Neural cell (in vitro differentiated cells): Measurements from ENCODE around the gene CCDC191. TPM values are rescaled to one million over a fixed set of nuclear protein-coding genes. Genes with fewer than 3 reads are reported as not detected.

Source experiments
- H2AFZ ChIP-seq: fragments of 200-600, 300-800 bp; sonication (generic), shearing (Covaris generic); 2 replicates; pipeline ENCODE4 v1.6.0; 2014; ENCODE audit warnings: low read depth, mild to moderate bottlenecking, antibody characterized with exemption, low read length, moderate library complexity
- H3F3A ChIP-seq: fragments of 200-600 bp; shearing (Covaris generic); 2 replicates; pipeline ENCODE4 v1.6.1; 2016; ENCODE audit warnings: mild to moderate bottlenecking, moderate library complexity, mixed read lengths, antibody characterized with exemption, low read length; ENCODE audit not compliant: insufficient read depth, poor library complexity, severe bottlenecking
- H3K27ac ChIP-seq: fragments of 200-600, 300-800 bp; sonication (generic), shearing (Covaris generic); 2 replicates; pipeline ENCODE4 v1.5.1; 2014; ENCODE audit warnings: mild to moderate bottlenecking, low read length, moderate library complexity
- H3K27me3 ChIP-seq: fragments of 300-800, 200-600 bp; sonication (generic), shearing (Covaris generic); 2 replicates; pipeline ENCODE4 v1.6.0; 2014; ENCODE audit warnings: mild to moderate bottlenecking, low read depth, low read length, moderate library complexity; ENCODE audit not compliant: insufficient read depth
- H3K36me3 ChIP-seq: fragments of 300-800, 200-600 bp; sonication (generic), shearing (Covaris generic); 2 replicates; pipeline ENCODE4 v1.5.1; 2014; ENCODE audit warnings: mild to moderate bottlenecking, antibody characterized with exemption, low read length, moderate library complexity; ENCODE audit not compliant: insufficient read depth
- H3K4me2 ChIP-seq: fragments of 300-800, 200-600 bp; sonication (generic), shearing (Covaris generic); 2 replicates; pipeline ENCODE4 v1.6.0; 2014; ENCODE audit warnings: mild to moderate bottlenecking, low read length
- H3K4me3 ChIP-seq: fragments of 300-800, 200-600 bp; sonication (generic), shearing (Covaris generic); 2 replicates; pipeline ENCODE4 v1.5.1; 2014; ENCODE audit warnings: mild to moderate bottlenecking, low read length, moderate library complexity
- H3K79me2 ChIP-seq: fragments of 200-600 bp; shearing (Covaris generic); replicated peaks from 2 replicates; pipeline ENCODE4 v1.6.0; 2014; ENCODE audit warnings: mild to moderate bottlenecking, low read length, moderate library complexity; ENCODE audit not compliant: insufficient read depth
- H3K9ac ChIP-seq: fragments of 300-800, 200-600 bp; sonication (generic), shearing (Covaris generic); 2 replicates; pipeline ENCODE4 v1.6.1; 2016; ENCODE audit warnings: mild to moderate bottlenecking, low read length, mixed read lengths
- H3K9me2 ChIP-seq: fragments of 200-600 bp; shearing (Covaris generic); 2 replicates; pipeline ENCODE4 v1.6.1; 2016; ENCODE audit warnings: mild to moderate bottlenecking, low read length, mixed read lengths; ENCODE audit not compliant: insufficient read depth
- H3K9me3 ChIP-seq: fragments of 200-600, 300-800 bp; sonication (generic), shearing (Covaris generic); 2 replicates; pipeline ENCODE4 v1.6.1; 2016; ENCODE audit warnings: mild to moderate bottlenecking, mixed run types, low read length, moderate library complexity, mixed read lengths
- H4K20me1 ChIP-seq: fragments of 200-600 bp; shearing (Covaris generic); 2 replicates; pipeline ENCODE4 v1.6.1; 2016; ENCODE audit warnings: mild to moderate bottlenecking, mixed run types; ENCODE audit not compliant: insufficient read depth
- CTCF ChIP-seq: fragments of 450-650 bp; IDR thresholded peaks from 2 replicates; pipeline ENCODE4 v1.5.1; 2014; ENCODE audit warnings: antibody characterized with exemption, mild to moderate bottlenecking, moderate library complexity; ENCODE audit not compliant: poor library complexity, severe bottlenecking
- EP300 ChIP-seq: fragments of 450-650 bp; conservative IDR thresholded peaks from 2 replicates; pipeline ENCODE4 v1.6.1; 2014; ENCODE audit warnings: antibody characterized with exemption, mild to moderate bottlenecking, moderate library complexity; ENCODE audit not compliant: poor library complexity, severe bottlenecking
- EZH2 ChIP-seq: fragments of 200-600, 300-800 bp; shearing (Covaris generic), sonication (generic); IDR thresholded peaks from 2 replicates; pipeline ENCODE4 v1.6.1; 2014; ENCODE audit warnings: antibody characterized with exemption, low read length, borderline replicate concordance, mild to moderate bottlenecking; ENCODE audit not compliant: insufficient read depth, poor library complexity, severe bottlenecking
- MXI1 ChIP-seq: fragments of 450-650 bp; conservative IDR thresholded peaks from 2 replicates; pipeline ENCODE4 v1.6.1; 2014; ENCODE audit warnings: antibody characterized with exemption, mild to moderate bottlenecking; ENCODE audit not compliant: poor library complexity, severe bottlenecking
- POLR2AphosphoS5 ChIP-seq: IDR thresholded peaks from 2 replicates; pipeline ENCODE4 v1.6.1; 2012
- RAD21 ChIP-seq: fragments of 450-650 bp; conservative IDR thresholded peaks from 2 replicates; pipeline ENCODE4 v1.6.1; 2014; ENCODE audit warnings: antibody characterized with exemption, mild to moderate bottlenecking, moderate library complexity
- REST ChIP-seq: IDR thresholded peaks from 2 replicates; pipeline ENCODE4 v1.6.1; 2012; ENCODE audit warnings: borderline replicate concordance
- SMC3 ChIP-seq: fragments of 450-650 bp; conservative IDR thresholded peaks from 2 replicates; pipeline ENCODE4 v1.6.1; 2014; ENCODE audit warnings: antibody characterized with exemption, mild to moderate bottlenecking, moderate library complexity; ENCODE audit not compliant: poor library complexity
- TAF1 ChIP-seq: IDR thresholded peaks from 2 replicates; pipeline ENCODE4 v1.6.1; 2012; ENCODE audit warnings: low read depth
- polyA minus RNA-seq: library from RNA; depleted of rRNA, polyadenylated mRNA; stranded (reverse); fragments of >200 nt; gene quantifications from 2 replicates; pipeline ENCODE4 v1.2.3, GENCODE V29; 2014
- polyA plus RNA-seq: library from polyadenylated mRNA; depleted of rRNA; stranded (reverse); fragments of >200 nt; gene quantifications from 2 replicates; pipeline ENCODE4 v1.2.3, GENCODE V29; 2014

CCDC191 gene
- polyA plus RNA-seq = 14.9 and 18.8 TPM in 2 replicates
- 8.8 and 11.3 TPM in 2 replicates for polyA minus RNA-seq

GRCh38 chr3:114056130-114057010 lies at the start of gene CCDC191, which contains the start of gene QTRT2:
TSS of gene CCDC191 (minus strand) at chr3:114056526. CDS start at chr3:114056466, 60 bp downstream.
TSS of gene QTRT2 (plus strand) at chr3:114056737. CDS start at chr3:114065258, 8,521 bp downstream.
- peak within 1 kb of the TSS; percentile 72 for H3K4me2 ChIP-seq
- H3F3A ChIP-seq = no peaks in the 10 kb centered on the region
- H3K9me2 ChIP-seq = no peaks in the 10 kb centered on the region
- H3K4me3 ChIP-seq = peak within 1 kb of the TSS; percentile 75
- H3K27ac ChIP-seq = peak within 1 kb of the TSS; percentile 49
- H3K79me2 ChIP-seq = peaks cover 29% of the 10 kb centered on the region
- no peaks in the 10 kb centered on the region for H3K27me3 ChIP-seq
- no peak for TF ChIP-seq CTCF
- TF ChIP-seq RAD21 = peak; percentile 53
- peak; percentile 39 for TF ChIP-seq POLR2AphosphoS5
- peak; percentile 71 for TF ChIP-seq EP300
- peak; percentile 65 for TF ChIP-seq SMC3
- TF ChIP-seq EZH2 = no peak
- peak; percentile 99 for TF ChIP-seq MXI1
- no peak for TF ChIP-seq TAF1
- peak within 1 kb of the TSS; percentile 71 for H2AFZ ChIP-seq
- H3K9ac ChIP-seq = peak within 1 kb of the TSS; percentile 70
- H4K20me1 ChIP-seq = no peaks in the 10 kb centered on the region
- no peaks in the 10 kb centered on the region for H3K9me3 ChIP-seq
- no peaks in the 10 kb centered on the region for H3K36me3 ChIP-seq

GRCh38 chr3:114104414-114104813 lies 48.1 kb upstream of the CCDC191 start:
- H2AFZ ChIP-seq = no peak overlapping the region
- H3K9me2 ChIP-seq = no peaks in the 10 kb centered on the region
- no peak overlapping the region for H3K9ac ChIP-seq
- H3K9me3 ChIP-seq = no peaks in the 10 kb centered on the region
- H3K27ac ChIP-seq = no peak overlapping the region
- no peak overlapping the region for H3K4me2 ChIP-seq
- no peak overlapping the region for H3K4me3 ChIP-seq
- H4K20me1 ChIP-seq = no peaks in the 10 kb centered on the region
- TF ChIP-seq CTCF (no peak), SMC3 (no peak), TAF1 (no peak), MXI1 (no peak), REST (no peak), POLR2AphosphoS5 (no peak), EP300 (no peak), EZH2 (no peak), RAD21 (no peak)
- no peaks in the 10 kb centered on the region for H3K27me3 ChIP-seq
- no peaks in the 10 kb centered on the region for H3F3A ChIP-seq
- no peaks in the 10 kb centered on the region for H3K79me2 ChIP-seq
- no peaks in the 10 kb centered on the region for H3K36me3 ChIP-seq
